K562 (cell line): ENCODE data around the gene RALY. TPM values are rescaled to one million over a fixed set of nuclear protein-coding genes. Genes with fewer than 3 reads are reported as not detected.
A peak's percentile ranks its signal among the peaks of the same experiment; 100 is the strongest.

Experiments
- CHD4 ChIP-seq: fragments of 200-600 bp; sonication (generic); IDR thresholded peaks from 3 replicates; pipeline ENCODE4 v1.6.1; 2012; ENCODE audit warnings: low read depth, mild to moderate bottlenecking, mixed read lengths, low read length, inconsistent platforms; ENCODE audit not compliant: insufficient read depth, insufficient replicate concordance, poor library complexity, severe bottlenecking
- ESRRA ChIP-seq: fragments of 450-650 bp; IDR thresholded peaks from 2 replicates; pipeline ENCODE4 v1.6.1; 2014; ENCODE audit warnings: low read depth, mild to moderate bottlenecking, moderate library complexity, borderline replicate concordance
- ETV5 ChIP-seq: sonication (generic); formaldehyde crosslinking; IDR thresholded peaks from 2 replicates; pipeline ENCODE4 v1.4.0; 2020; ENCODE audit warnings: low read depth, mild to moderate bottlenecking, missing genetic modification reagents
- GABPB2 ChIP-seq: fragments of 250-450 bp; sonication (Bioruptor Pico); conservative IDR thresholded peaks from 2 replicates; pipeline ENCODE4 v1.5.1; 2021; ENCODE audit warnings: mild to moderate bottlenecking
- MYBL2 ChIP-seq, 2 experiments: fragments of 450-650 bp in 1 of 2; sonication (generic) in 1 of 2; formaldehyde crosslinking in 1 of 2; IDR thresholded peaks; 2 replicates each; pipeline versions ENCODE4 v1.6.1 to v1.8.1; 2017 to 2022; ENCODE audit warnings: borderline replicate concordance in 1 of 2, inconsistent platforms in 1 of 2, low read depth in 1 of 2, mild to moderate bottlenecking in 1 of 2, missing genetic modification reagents in 1 of 2, moderate library complexity in 1 of 2
- PHB2 ChIP-seq: fragments of 450-650 bp; IDR thresholded peaks from 2 replicates; pipeline ENCODE4 v1.6.1; 2017; ENCODE audit warnings: low read depth
- PTTG1 ChIP-seq: fragments of 450-650 bp; IDR thresholded peaks from 2 replicates; pipeline ENCODE4 v1.6.1; 2016; ENCODE audit warnings: low read depth, mild to moderate bottlenecking, missing genetic modification characterization, missing compliant biosample characterization
- SMARCB1 ChIP-seq: IDR thresholded peaks from 2 replicates; pipeline ENCODE4 v1.6.1; 2011; ENCODE audit warnings: improper control_type of control experiment, low read depth; ENCODE audit not compliant: insufficient read length
- TCF7 ChIP-seq: sonication (generic); IDR thresholded peaks from 2 replicates; pipeline ENCODE4 v1.6.1; 2016; ENCODE audit warnings: antibody characterized with exemption, borderline replicate concordance
- TFAM ChIP-seq: fragments of 250-450 bp; sonication (Bioruptor Pico); conservative IDR thresholded peaks from 2 replicates; pipeline ENCODE4 v1.5.0; 2021; ENCODE audit warnings: mild to moderate bottlenecking, moderate library complexity
- U2AF2 ChIP-seq: fragments of 200-400 bp; formaldehyde crosslinking; optimal IDR thresholded peaks from 2 replicates; pipeline ENCODE3; 2017; ENCODE audit warnings: low read depth, mild to moderate bottlenecking, low read length
- ZNF146 ChIP-seq: IDR thresholded peaks from one replicate; pipeline ENCODE4 v1.6.1; 2018; ENCODE audit warnings: missing compliant biosample characterization; ENCODE audit not compliant: unreplicated experiment
- ZNF165 ChIP-seq: fragments of 250-450 bp; sonication (Bioruptor Pico); IDR thresholded peaks from 2 replicates; pipeline ENCODE4 v1.4.0; 2020; ENCODE audit warnings: borderline replicate concordance
- ZNF384 ChIP-seq: IDR thresholded peaks from 2 replicates; pipeline ENCODE4 v1.6.1; 2012; ENCODE audit warnings: low read depth, low read length, improper control_type of control experiment
- polyA plus RNA-seq, 8 experiments: library from polyadenylated mRNA; depleted of rRNA in 4 of 8; stranded (reverse) in 5 of 8; unstranded in 3 of 8; fragments of >200 nt; fragmentation: Nextera tagmentation in 2 of 8; fragmentation: Illumina TruSeq in 1 of 8; extraction: Ambion mirVana in 2 of 8; extraction: Trizol in 1 of 8; gene quantifications; 2 replicates each; pipeline versions ENCODE4 v1.2.1 to v1.2.3, GENCODE V29; 2011 to 2014; ENCODE audit warnings: inconsistent platforms in 1 of 8, missing spikeins in 1 of 8
- total RNA-seq, 7 experiments: library from RNA; depleted of rRNA in 6 of 7; stranded (reverse); fragments of >200 nt in 6 of 7; fragmentation: Illumina TruSeq in 2 of 7; extraction: Trizol in 2 of 7; gene quantifications; 2 replicates each; pipeline versions ENCODE4 v1.2.1 to v1.2.3, GENCODE V29; 2011 to 2021; ENCODE audit warnings: low replicate concordance in 1 of 7
- TF ChIP-seq, protein P1 (sequence below): IDR thresholded peaks from 2 replicates; pipeline ENCODE4 v1.6.1; 2011; ENCODE audit warnings: borderline replicate concordance, low read depth, mild to moderate bottlenecking, moderate library complexity, low read length; ENCODE audit not compliant: insufficient read depth, poor library complexity, severe bottlenecking
- TF ChIP-seq, protein P2 (sequence below), 2 experiments: fragments of 450-650 bp in 1 of 2; sonication (generic) in 1 of 2; formaldehyde crosslinking in 1 of 2; IDR thresholded peaks; 2 replicates each; pipeline versions ENCODE4 v1.7.1 to v1.9.0; 2016 to 2022; ENCODE audit warnings: inconsistent platforms in 1 of 2, mild to moderate bottlenecking in 1 of 2, missing genetic modification reagents in 1 of 2

Gene RALY
- total and polyA plus RNA-seq, 9 of the 15 experiments (the other 6 are each of a cell fraction or from before 2014, with no cell fraction given), result 0.80 to 207 (median 128) TPM

DNA sequence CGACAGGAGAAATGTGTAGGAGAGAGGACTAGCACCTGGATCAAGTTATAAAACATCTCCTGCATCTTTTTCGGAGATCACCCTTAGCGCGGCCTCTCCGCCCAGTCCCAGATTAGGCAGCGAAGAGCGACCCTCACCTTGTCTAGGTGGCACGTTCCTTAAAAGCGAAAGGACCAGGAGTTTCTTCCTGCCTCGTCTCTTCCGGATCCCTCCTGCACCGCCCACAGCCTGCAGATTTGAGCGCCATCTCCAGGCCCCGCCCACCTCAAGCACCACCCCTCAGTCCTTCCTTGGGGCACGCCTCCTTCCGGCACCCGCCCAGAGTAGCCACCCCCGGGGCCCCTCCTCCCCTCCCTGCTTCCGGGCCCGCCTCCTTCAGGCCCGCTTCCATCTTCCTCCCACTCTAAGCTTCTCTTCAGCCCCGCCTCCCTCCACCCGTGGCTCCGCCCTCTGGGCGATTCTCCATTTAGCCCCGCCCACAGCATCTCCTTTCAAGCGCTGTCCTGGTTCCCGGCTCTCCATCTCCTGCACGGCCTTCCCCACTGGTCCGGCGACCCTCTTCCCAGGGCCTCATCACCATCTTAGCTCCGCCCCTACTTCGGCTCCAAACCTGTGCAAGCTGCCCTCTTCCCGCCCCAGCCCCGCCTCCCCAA is 662 bp upstream of the RALY start (continued):
- TF ChIP-seq, protein P1, sequence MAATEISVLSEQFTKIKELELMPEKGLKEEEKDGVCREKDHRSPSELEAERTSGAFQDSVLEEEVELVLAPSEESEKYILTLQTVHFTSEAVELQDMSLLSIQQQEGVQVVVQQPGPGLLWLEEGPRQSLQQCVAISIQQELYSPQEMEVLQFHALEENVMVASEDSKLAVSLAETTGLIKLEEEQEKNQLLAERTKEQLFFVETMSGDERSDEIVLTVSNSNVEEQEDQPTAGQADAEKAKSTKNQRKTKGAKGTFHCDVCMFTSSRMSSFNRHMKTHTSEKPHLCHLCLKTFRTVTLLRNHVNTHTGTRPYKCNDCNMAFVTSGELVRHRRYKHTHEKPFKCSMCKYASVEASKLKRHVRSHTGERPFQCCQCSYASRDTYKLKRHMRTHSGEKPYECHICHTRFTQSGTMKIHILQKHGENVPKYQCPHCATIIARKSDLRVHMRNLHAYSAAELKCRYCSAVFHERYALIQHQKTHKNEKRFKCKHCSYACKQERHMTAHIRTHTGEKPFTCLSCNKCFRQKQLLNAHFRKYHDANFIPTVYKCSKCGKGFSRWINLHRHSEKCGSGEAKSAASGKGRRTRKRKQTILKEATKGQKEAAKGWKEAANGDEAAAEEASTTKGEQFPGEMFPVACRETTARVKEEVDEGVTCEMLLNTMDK, result no peak
- TF ChIP-seq MYBL2 (IDR thresholded peaks at IDR 0.05; ENCODE audit: low read depth) (no peak), MYBL2 (CRISPR knock-in tag; IDR thresholded peaks at IDR 0.05; ENCODE audit: borderline replicate concordance) (no peak), ZNF146 (CRISPR knock-in tag) (no peak), ESRRA (peak; percentile 56), PTTG1 (tag) (no peak), GABPB2 (no peak), SMARCB1 (no peak), ETV5 (peak; percentile 94), ZNF384 (no peak), TFAM (CRISPR knock-in tag) (no peak), U2AF2 (no peak), ZNF165 (CRISPR knock-in tag) (no peak), CHD4 (no peak), PHB2 (no peak), TCF7 (no peak)
- TF ChIP-seq, protein P2, sequence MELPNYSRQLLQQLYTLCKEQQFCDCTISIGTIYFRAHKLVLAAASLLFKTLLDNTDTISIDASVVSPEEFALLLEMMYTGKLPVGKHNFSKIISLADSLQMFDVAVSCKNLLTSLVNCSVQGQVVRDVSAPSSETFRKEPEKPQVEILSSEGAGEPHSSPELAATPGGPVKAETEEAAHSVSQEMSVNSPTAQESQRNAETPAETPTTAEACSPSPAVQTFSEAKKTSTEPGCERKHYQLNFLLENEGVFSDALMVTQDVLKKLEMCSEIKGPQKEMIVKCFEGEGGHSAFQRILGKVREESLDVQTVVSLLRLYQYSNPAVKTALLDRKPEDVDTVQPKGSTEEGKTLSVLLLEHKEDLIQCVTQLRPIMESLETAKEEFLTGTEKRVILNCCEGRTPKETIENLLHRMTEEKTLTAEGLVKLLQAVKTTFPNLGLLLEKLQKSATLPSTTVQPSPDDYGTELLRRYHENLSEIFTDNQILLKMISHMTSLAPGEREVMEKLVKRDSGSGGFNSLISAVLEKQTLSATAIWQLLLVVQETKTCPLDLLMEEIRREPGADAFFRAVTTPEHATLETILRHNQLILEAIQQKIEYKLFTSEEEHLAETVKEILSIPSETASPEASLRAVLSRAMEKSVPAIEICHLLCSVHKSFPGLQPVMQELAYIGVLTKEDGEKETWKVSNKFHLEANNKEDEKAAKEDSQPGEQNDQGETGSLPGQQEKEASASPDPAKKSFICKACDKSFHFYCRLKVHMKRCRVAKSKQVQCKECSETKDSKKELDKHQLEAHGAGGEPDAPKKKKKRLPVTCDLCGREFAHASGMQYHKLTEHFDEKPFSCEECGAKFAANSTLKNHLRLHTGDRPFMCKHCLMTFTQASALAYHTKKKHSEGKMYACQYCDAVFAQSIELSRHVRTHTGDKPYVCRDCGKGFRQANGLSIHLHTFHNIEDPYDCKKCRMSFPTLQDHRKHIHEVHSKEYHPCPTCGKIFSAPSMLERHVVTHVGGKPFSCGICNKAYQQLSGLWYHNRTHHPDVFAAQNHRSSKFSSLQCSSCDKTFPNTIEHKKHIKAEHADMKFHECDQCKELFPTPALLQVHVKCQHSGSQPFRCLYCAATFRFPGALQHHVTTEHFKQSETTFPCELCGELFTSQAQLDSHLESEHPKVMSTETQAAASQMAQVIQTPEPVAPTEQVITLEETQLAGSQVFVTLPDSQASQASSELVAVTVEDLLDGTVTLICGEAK (IDR thresholded peaks at IDR 0.05), result peak; percentile 85
- TF ChIP-seq, protein P2 (CRISPR knock-in tag; IDR thresholded peaks at IDR 0.05), result no peak
